OCI-LY3 (cell line): Measurements from ENCODE around the gene NCOA3.

Experiments used
- EZH2phosphoT487 ChIP-seq: fragments of 200-600 bp; shearing (Covaris generic); IDR thresholded peaks from 2 replicates; pipeline ENCODE4 v1.6.1; 2018; ENCODE audit warnings: antibody characterized with exemption, mixed run types, low read depth
- TF ChIP-seq, protein P1 (sequence below): fragments of 200-600, 300-600 bp; sonication (generic); IDR thresholded peaks from 2 replicates; pipeline ENCODE4 v1.5.1; 2014; ENCODE audit warnings: antibody characterized with exemption, low read length, low read depth

DNA sequence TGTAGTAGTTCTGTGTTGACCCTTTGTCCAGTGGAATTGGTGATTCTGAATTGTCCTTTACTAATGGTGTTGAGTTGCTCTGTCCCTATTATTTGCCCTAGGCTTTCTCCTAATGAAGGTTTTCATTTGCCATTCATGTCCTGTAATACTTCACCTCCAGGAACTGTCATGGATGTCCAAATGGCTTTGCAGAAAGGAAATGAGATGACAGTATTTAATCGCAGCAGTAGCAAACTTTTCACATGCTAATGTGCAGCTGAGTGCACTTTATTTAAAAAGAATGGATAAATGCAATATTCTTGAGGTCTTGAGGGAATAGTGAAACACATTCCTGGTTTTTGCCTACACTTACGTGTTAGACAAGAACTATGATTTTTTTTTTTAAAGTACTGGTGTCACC is 152.2 kb downstream of the NCOA3 start:
- TF ChIP-seq, protein P1, sequence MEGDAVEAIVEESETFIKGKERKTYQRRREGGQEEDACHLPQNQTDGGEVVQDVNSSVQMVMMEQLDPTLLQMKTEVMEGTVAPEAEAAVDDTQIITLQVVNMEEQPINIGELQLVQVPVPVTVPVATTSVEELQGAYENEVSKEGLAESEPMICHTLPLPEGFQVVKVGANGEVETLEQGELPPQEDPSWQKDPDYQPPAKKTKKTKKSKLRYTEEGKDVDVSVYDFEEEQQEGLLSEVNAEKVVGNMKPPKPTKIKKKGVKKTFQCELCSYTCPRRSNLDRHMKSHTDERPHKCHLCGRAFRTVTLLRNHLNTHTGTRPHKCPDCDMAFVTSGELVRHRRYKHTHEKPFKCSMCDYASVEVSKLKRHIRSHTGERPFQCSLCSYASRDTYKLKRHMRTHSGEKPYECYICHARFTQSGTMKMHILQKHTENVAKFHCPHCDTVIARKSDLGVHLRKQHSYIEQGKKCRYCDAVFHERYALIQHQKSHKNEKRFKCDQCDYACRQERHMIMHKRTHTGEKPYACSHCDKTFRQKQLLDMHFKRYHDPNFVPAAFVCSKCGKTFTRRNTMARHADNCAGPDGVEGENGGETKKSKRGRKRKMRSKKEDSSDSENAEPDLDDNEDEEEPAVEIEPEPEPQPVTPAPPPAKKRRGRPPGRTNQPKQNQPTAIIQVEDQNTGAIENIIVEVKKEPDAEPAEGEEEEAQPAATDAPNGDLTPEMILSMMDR, result no peak
- TF ChIP-seq EZH2phosphoT487, result no peak
